ENCODE data around the gene CREBBP.

The CREBBP gene

GRCh38 chr16:3854750-3855541 is 25.6 kb downstream of the CREBBP start:
- TF ChIP-seq, protein P1, sequence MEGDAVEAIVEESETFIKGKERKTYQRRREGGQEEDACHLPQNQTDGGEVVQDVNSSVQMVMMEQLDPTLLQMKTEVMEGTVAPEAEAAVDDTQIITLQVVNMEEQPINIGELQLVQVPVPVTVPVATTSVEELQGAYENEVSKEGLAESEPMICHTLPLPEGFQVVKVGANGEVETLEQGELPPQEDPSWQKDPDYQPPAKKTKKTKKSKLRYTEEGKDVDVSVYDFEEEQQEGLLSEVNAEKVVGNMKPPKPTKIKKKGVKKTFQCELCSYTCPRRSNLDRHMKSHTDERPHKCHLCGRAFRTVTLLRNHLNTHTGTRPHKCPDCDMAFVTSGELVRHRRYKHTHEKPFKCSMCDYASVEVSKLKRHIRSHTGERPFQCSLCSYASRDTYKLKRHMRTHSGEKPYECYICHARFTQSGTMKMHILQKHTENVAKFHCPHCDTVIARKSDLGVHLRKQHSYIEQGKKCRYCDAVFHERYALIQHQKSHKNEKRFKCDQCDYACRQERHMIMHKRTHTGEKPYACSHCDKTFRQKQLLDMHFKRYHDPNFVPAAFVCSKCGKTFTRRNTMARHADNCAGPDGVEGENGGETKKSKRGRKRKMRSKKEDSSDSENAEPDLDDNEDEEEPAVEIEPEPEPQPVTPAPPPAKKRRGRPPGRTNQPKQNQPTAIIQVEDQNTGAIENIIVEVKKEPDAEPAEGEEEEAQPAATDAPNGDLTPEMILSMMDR (IDR thresholded peaks at IDR 0.05; ENCODE audit: insufficient read depth, low read length, missing control alignments), result no peak
- CTCF ChIA-PET, result no interaction called here
- POLR2A ChIA-PET, result no interaction called here
- no peak overlapping the region for H3K4me3 ChIP-seq (ENCODE audit: low read depth, low read length)
- DNase-seq (ENCODE audit: low read depth, low spot score), result no peak

- TF ChIP-seq, protein P1 (IDR thresholded peaks at IDR 0.05; ENCODE audit: insufficient read depth, low read length, missing control alignments), result no peak
- ChIA-PET POLR2A (no interaction called here), CTCF (no interaction called here)
- no peak overlapping the region for H3K4me3 ChIP-seq (ENCODE audit: low read depth, low read length)
- DNase-seq (ENCODE audit: low read depth, low spot score), result no peak
Observed at GRCh38 chr16:3850544-3850899, 30.0 kb downstream of the CREBBP start.

GRCh38 chr16:3849751-3850543 is 30.6 kb downstream of the CREBBP start:
- no peak overlapping the region for H3K4me3 ChIP-seq (ENCODE audit: low read depth, low read length)
- TF ChIP-seq, protein P1 (IDR thresholded peaks at IDR 0.05; ENCODE audit: insufficient read depth, low read length, missing control alignments), result no peak
- CTCF ChIA-PET, result interaction anchor here (1.2 kb wide), 2 partner anchors 19 to 22 kb away, joined by 3 to 5 read pairs; no protein-coding TSS in a partner anchor
- POLR2A ChIA-PET, result interaction anchor here (0.6 to 1.1 kb wide), 6 partner anchors 11 to 313 kb away, joined by 3 to 7 read pairs (median 4); partner anchors contain the start of gene CREBBP
- DNase-seq (ENCODE audit: low read depth, low spot score), result no peak

DNA sequence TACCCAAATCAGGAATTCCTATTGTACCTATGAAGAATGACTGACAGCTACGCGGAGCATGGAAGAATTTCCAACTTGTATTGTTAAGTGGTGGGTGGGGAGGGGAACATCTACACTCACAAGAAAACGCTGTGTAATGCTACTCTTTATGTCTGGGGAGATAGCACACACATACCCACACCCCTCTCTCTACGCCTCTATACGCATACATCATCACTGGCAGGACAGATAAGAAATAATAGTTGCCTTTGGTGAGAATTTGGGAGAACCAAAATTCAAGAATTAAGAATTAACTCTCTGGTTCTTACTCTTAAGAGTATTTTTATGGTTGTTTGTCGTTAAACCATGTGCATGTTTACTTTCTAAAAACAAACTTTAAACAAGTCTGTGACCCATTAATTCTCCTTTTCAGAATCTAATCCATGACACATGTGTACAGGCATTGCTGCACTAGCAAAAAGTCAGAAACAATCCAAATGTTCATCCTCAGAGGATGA is 33.9 kb downstream of the CREBBP start:
- TF ChIP-seq, protein P1 (IDR thresholded peaks at IDR 0.05; ENCODE audit: insufficient read depth, low read length, missing control alignments), result no peak
- CTCF ChIA-PET, result no interaction called here
- no peak for DNase-seq (ENCODE audit: low read depth, low spot score)
- H3K4me3 ChIP-seq (ENCODE audit: low read depth, low read length), result no peak overlapping the region
- POLR2A ChIA-PET, result no interaction called here

GRCh38 chr16:3846087-3846486 is 34.4 kb downstream of the CREBBP start:
- TF ChIP-seq, protein P1 (IDR thresholded peaks at IDR 0.05; ENCODE audit: insufficient read depth, low read length, missing control alignments), result no peak
- CTCF ChIA-PET, result no interaction called here
- DNase-seq (ENCODE audit: low read depth, low spot score), result no peak
- no peak overlapping the region for H3K4me3 ChIP-seq (ENCODE audit: low read depth, low read length)
- POLR2A ChIA-PET, result no interaction called here

DNA sequence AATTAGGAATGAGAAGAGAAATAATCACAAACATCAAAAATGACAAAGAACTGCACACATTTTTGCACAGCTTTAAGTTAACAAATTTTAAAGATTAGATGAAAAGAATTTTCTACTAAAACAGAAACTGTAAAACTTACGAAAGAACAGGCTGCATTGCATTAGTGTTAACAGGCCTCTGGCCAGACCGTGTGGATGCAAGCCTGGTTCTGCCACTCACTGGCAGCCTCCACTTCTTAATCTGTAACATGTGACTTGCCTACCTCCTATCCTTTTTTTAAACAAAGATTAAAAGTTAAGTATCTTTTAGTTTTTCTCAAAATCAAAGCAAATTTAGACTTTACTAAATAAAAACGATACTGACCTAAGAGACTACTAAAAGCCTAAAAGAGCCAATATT is 37.5 kb downstream of the CREBBP start:
- H3K4me3 ChIP-seq (ENCODE audit: low read depth, low read length), result no peak overlapping the region
- POLR2A ChIA-PET, result no interaction called here
- DNase-seq (ENCODE audit: low read depth, low spot score), result no peak
- CTCF ChIA-PET, result no interaction called here
- TF ChIP-seq, protein P1 (IDR thresholded peaks at IDR 0.05; ENCODE audit: insufficient read depth, low read length, missing control alignments), result no peak
